ENCODE data around the gene GJA4. TPM values are rescaled to one million over a fixed set of nuclear protein-coding genes. Genes with fewer than 3 reads are reported as not detected.
A peak's percentile ranks its signal among the peaks of the same experiment; 100 is the strongest.

Gene GJA4
- total RNA-seq, 2 donors from 2014 or later, result 9.0 TPM

DNA sequence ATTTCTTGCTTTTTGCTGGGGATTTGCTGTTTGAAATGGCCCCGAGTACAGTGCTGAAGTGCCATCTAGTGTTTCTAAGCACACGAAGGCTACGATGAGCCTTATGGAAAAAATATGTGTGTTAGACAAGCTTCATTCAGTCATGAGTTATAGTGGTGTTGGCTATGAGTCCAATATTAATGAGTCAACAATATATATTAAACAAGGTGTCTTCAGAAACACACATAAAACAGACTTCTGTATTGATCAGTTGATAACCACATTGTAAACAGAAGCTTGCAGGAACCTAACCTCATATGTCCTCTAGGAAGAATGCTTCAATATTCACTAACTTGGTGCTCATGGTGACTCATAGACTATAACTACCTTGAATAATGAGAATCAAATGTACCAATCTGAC, 39.6 kb upstream of the GJA4 start:
- no peaks in the 10 kb centered on the region for H3K27me3 Mint-ChIP-seq (ENCODE audit: insufficient read depth)
- H3K36me3 ChIP-seq (ENCODE audit: control insufficient read depth, insufficient read depth, low read length), result no peaks in the 10 kb centered on the region
- 80 to 89% methylated on average over 1 to 3 of the region's 3 CpGs for WGBS, 2 experiments (ENCODE audit: insufficient coverage in 1 of 2, insufficient read length in 1 of 2)

GRCh38 chr1:34754964-34755637, 37.7 kb upstream of the GJA4 start, which contains the start of gene GJB5:
GJB5 (plus strand) TSS chr1:34755047; CDS start chr1:34757331, 2,284 bp downstream.
- WGBS, 2 experiments (ENCODE audit: insufficient coverage in 1 of 2, insufficient read length in 1 of 2), result 89 to 93% methylated on average over 7 to 12 of the region's 13 CpGs
- Mint-ChIP-seq H3K4me1 (peaks cover 33% of the 10 kb centered on the region), H3K4me3 (no peak within 1 kb of the TSS), H3K27me3 (ENCODE audit: insufficient read depth) (no peaks in the 10 kb centered on the region), H3K36me3 (ENCODE audit: low read depth) (no peaks in the 10 kb centered on the region), H3K9me3 (no peaks in the 10 kb centered on the region), H3K27ac (no peak within 1 kb of the TSS)
- Histone ChIP-seq H3K4me1 (ENCODE audit: control insufficient read depth, insufficient read depth, low read length) (peaks cover 17% of the 10 kb centered on the region), H3K36me3 (ENCODE audit: control insufficient read depth, insufficient read depth, low read length) (no peaks in the 10 kb centered on the region), H3K9me3 (ENCODE audit: control insufficient read depth, low read length) (peaks cover 8% of the 10 kb centered on the region), H3K4me3 (ENCODE audit: low read length) (no peak within 1 kb of the TSS), H3K9ac (ENCODE audit: extremely low read depth, low read length, poor library complexity, severe bottlenecking) (no peak within 1 kb of the TSS), H3K27me3 (ENCODE audit: control insufficient read depth, insufficient read depth, low read length, poor library complexity, severe bottlenecking) (no peaks in the 10 kb centered on the region), H3K27ac (ENCODE audit: low read depth, low read length) (no peak within 1 kb of the TSS)
- DNase-seq, result no peak
- no peak for TF ChIP-seq CTCF (conservative IDR thresholded peaks at IDR 0.05)

More for the DNA sequence above, 39.6 kb upstream of the GJA4 start:
- Histone ChIP-seq H3K4me3 (ENCODE audit: low read length) (peak overlapping the region; percentile 5), H3K27ac (ENCODE audit: low read depth, low read length) (no peak overlapping the region), H3K4me1 (ENCODE audit: control insufficient read depth, insufficient read depth, low read length) (peaks cover 12% of the 10 kb centered on the region), H3K27me3 (ENCODE audit: control insufficient read depth, insufficient read depth, low read length, poor library complexity, severe bottlenecking) (no peaks in the 10 kb centered on the region), H3K9ac (ENCODE audit: extremely low read depth, low read length, poor library complexity, severe bottlenecking) (no peak overlapping the region), H3K9me3 (ENCODE audit: control insufficient read depth, low read length) (peaks cover 8% of the 10 kb centered on the region)
- H3K9me3 Mint-ChIP-seq, result no peaks in the 10 kb centered on the region
- peaks cover 40% of the 10 kb centered on the region for H3K4me1 Mint-ChIP-seq
- no peak for TF ChIP-seq CTCF (conservative IDR thresholded peaks at IDR 0.05)
- no peak overlapping the region for H3K4me3 Mint-ChIP-seq
- DNase-seq, result no peak
- no peak overlapping the region for H3K27ac Mint-ChIP-seq
- H3K36me3 Mint-ChIP-seq (ENCODE audit: low read depth), result no peaks in the 10 kb centered on the region

DNA sequence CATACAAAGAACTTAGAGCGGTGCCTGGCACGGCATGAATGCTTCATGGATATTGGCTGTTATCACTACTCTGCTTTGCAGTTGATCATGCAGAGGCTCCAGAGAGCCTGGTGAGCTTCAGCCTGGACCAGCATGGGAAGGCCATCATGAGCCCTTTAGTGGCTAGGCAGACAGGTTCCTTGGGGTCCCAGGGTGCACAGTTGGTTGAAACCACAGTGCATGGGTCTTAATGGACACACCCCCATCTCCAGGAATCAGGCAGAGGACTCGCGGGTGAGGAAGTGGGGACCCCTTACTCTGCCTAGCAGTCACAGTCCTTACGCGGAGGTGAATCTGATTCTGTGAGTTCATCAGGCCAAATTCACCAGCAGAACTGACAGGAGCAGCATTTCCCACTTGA, 36.8 kb upstream of the GJA4 start:
- H3K4me1 Mint-ChIP-seq, result peaks cover 25% of the 10 kb centered on the region
- H3K4me3 ChIP-seq (ENCODE audit: low read length), result no peak overlapping the region
- peaks cover 8% of the 10 kb centered on the region for H3K9me3 ChIP-seq (ENCODE audit: control insufficient read depth, low read length)
- no peak overlapping the region for H3K4me3 Mint-ChIP-seq
- no peaks in the 10 kb centered on the region for H3K36me3 Mint-ChIP-seq (ENCODE audit: low read depth)
- no peak overlapping the region for H3K27ac Mint-ChIP-seq
- H3K36me3 ChIP-seq (ENCODE audit: control insufficient read depth, insufficient read depth, low read length), result no peaks in the 10 kb centered on the region
- no peak overlapping the region for H3K9ac ChIP-seq (ENCODE audit: extremely low read depth, low read length, poor library complexity, severe bottlenecking)
- no peak for TF ChIP-seq CTCF (conservative IDR thresholded peaks at IDR 0.05)
- no peaks in the 10 kb centered on the region for H3K9me3 Mint-ChIP-seq
- H3K27ac ChIP-seq (ENCODE audit: low read depth, low read length), result no peak overlapping the region
- DNase-seq, result no peak
- no peaks in the 10 kb centered on the region for H3K27me3 Mint-ChIP-seq (ENCODE audit: insufficient read depth)
- peaks cover 10% of the 10 kb centered on the region for H3K4me1 ChIP-seq (ENCODE audit: control insufficient read depth, insufficient read depth, low read length)
- 98% methylated on average over 6 of the region's 6 CpGs for WGBS, 2 experiments (ENCODE audit: insufficient coverage in 1 of 2, insufficient read length in 1 of 2)
- no peaks in the 10 kb centered on the region for H3K27me3 ChIP-seq (ENCODE audit: control insufficient read depth, insufficient read depth, low read length, poor library complexity, severe bottlenecking)
